Common myeloid progenitor, CD34-positive (primary cell): ENCODE results near the gene PPP1R12B.
"Not testable (repeated sequence)": the region's sequence is repeated elsewhere in the genome, so short reads cannot be mapped to it uniquely, and the experiment has no call there.

ENCODE experiments used
- CTCF ChIA-PET: fragments of 350-600 bp; sonication (Branson Sonifier 250); formaldehyde crosslinking; loops from one replicate; lab custom pipeline; 2021; ENCODE audit warnings: antibody characterized with exemption; lab: Charles Lee
- POLR2A ChIA-PET: fragments of 350-600 bp; sonication (Branson Sonifier 250); formaldehyde crosslinking; loops from one replicate; lab custom pipeline; 2021; ENCODE audit warnings: antibody characterized with exemption; lab: Charles Lee
- DNase-seq, 3 donors: peaks; one replicate each; pipeline versions ENCODE4 v3.0.0 to v3.0.0-alpha.2; 2013
- H3K27ac ChIP-seq, 2 experiments: 1 replicate in 1 of 2; 2 replicates in 1 of 2; pipeline ENCODE4 v1.7.0; 2013; ENCODE audit warnings: inconsistent platforms in 2 of 2, low read length in 2 of 2, mild to moderate bottlenecking in 2 of 2, low read depth in 1 of 2, moderate library complexity in 1 of 2; ENCODE audit not compliant: severe bottlenecking in 2 of 2, insufficient read depth in 1 of 2, poor library complexity in 1 of 2
- H3K27me3 ChIP-seq, 5 experiments: replicated peaks in 2 of 5; 1 replicate in 3 of 5; 2 replicates in 2 of 5; pipeline versions ENCODE4 v1.6.1 to v1.7.0; 2013; ENCODE audit warnings: low read length in 4 of 5, mild to moderate bottlenecking in 2 of 5, moderate library complexity in 2 of 5, inconsistent platforms in 1 of 5; ENCODE audit not compliant: insufficient read depth in 5 of 5, control insufficient read depth in 4 of 5
- H3K36me3 ChIP-seq, 4 experiments: 1 replicate in 2 of 4; 2 replicates in 2 of 4; pipeline versions ENCODE4 v1.6.1 to v1.7.0; 2013; ENCODE audit warnings: low read length in 3 of 4, control low read depth in 1 of 4, mild to moderate bottlenecking in 1 of 4; ENCODE audit not compliant: control insufficient read depth in 4 of 4, insufficient read depth in 4 of 4
- H3K4me1 ChIP-seq, 4 experiments: 1 replicate in 3 of 4; 2 replicates in 1 of 4; pipeline versions ENCODE4 v1.6.1 to v1.7.1; 2013; ENCODE audit warnings: low read length in 3 of 4, mild to moderate bottlenecking in 3 of 4, control low read depth in 1 of 4, inconsistent platforms in 1 of 4, moderate library complexity in 1 of 4; ENCODE audit not compliant: control insufficient read depth in 4 of 4, insufficient read depth in 4 of 4; ENCODE audit errors: control extremely low read depth in 1 of 4
- H3K4me3 ChIP-seq, 7 experiments: 1 replicate in 4 of 7; 2 replicates in 3 of 7; pipeline versions ENCODE4 v1.5.1 to v1.7.0; 2013; ENCODE audit warnings: mild to moderate bottlenecking in 7 of 7, low read length in 6 of 7, moderate library complexity in 6 of 7, inconsistent platforms in 2 of 7, low read depth in 2 of 7, control low read depth in 1 of 7; ENCODE audit not compliant: insufficient read depth in 4 of 7, control insufficient read depth in 1 of 7; ENCODE audit errors: extremely low read depth in 1 of 7
- H3K9me3 ChIP-seq, 5 experiments: 1 replicate in 4 of 5; 2 replicates in 1 of 5; pipeline versions ENCODE4 v1.6.1 to v1.7.1; 2013; ENCODE audit warnings: low read length in 4 of 5, mild to moderate bottlenecking in 2 of 5, inconsistent platforms in 1 of 5, low read depth in 1 of 5, moderate library complexity in 1 of 5; ENCODE audit not compliant: control insufficient read depth in 4 of 5, insufficient read depth in 2 of 5; ENCODE audit errors: control extremely low read depth in 1 of 5
- WGBS: methylation state at CpG from one replicate; pipeline ENCODE4 v1.1.5; 2013; ENCODE audit not compliant: insufficient coverage; 5-methylcytosine and 5-hydroxymethylcytosine counted together

PPP1R12B gene

DNA sequence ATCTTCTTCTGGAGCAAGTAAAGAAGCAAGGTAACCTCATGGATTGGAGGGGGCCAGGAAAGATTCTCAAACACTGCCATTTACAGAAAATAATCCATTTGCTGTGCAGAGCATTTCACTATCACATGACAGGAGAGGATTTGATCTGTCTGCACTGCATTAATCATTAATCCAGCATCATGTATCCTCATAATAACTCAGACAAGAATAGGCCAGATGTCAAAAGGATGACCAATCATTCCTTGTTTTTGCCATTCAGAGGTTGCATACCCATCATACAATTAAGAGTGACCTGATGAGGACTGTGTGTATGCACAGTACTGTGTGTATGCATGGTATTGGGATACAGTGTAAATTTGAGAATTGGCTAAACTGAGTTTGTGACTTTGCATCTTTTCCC, 74.2 kb downstream of the PPP1R12B start:
- H3K27me3 ChIP-seq, POLR2A ChIA-PET, DNase-seq, H3K4me3 ChIP-seq, H3K4me1 ChIP-seq, H3K27ac ChIP-seq, H3K9me3 ChIP-seq, H3K36me3 ChIP-seq: not testable (repeated sequence)
- CTCF ChIA-PET: interaction anchor here (0.7 kb wide), 1 partner anchor 262 kb away, joined by 3 read pairs; no protein-coding TSS in a partner anchor

DNA sequence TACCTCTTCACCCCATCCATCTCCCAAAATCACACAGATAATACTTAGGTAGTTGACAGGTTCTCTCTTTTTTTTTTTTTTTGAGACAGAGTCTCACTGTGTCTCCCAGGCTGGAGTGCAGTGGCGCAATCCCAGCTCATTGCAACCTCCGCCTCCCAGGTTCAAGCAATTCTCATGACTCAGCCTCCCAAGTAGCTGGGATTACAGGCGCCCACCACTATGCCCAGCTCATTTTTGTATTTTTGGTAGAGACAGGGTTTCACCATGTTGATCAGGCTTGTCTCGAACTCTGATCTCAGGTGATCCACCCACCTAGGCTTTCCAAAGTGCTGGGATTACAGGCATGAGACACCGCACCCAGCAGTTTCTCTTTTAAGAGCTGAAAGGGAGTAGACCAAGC, 75.8 kb downstream of the PPP1R12B start:
- H3K27ac ChIP-seq, H3K4me3 ChIP-seq, H3K36me3 ChIP-seq, DNase-seq, H3K4me1 ChIP-seq, H3K27me3 ChIP-seq, CTCF ChIA-PET, H3K9me3 ChIP-seq, POLR2A ChIA-PET: not testable (repeated sequence)
- no CpG with 5 or more reads among the region's 5 CpGs for WGBS

DNA sequence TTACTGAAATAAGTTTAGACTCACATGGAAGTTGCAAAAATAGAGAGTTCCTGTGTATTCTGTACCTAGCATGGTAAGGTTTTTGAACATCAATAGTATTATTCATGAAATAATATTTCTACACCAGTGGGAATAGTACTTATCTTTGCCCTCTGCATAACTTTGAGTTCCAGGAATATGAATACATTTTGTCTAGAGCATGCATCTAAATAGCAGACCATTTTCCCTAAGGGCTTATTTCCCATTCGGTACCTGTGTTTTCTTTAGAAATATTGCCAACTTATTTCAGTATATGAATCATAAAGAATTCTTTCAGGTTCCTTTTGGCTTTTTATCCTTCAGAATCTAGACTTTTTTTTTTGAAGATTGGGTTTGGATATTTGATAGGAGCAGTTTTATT, 81.6 kb downstream of the PPP1R12B start:
- POLR2A ChIA-PET, H3K4me3 ChIP-seq, CTCF ChIA-PET, H3K27me3 ChIP-seq, H3K9me3 ChIP-seq, H3K4me1 ChIP-seq, H3K27ac ChIP-seq, DNase-seq: not testable (repeated sequence)
- peaks cover 0 to 22% (median 7%) of the 10 kb centered on the region in 4 experiments for H3K36me3 ChIP-seq
- WGBS: no CpG with 5 or more reads among the region's 1 CpG

DNA sequence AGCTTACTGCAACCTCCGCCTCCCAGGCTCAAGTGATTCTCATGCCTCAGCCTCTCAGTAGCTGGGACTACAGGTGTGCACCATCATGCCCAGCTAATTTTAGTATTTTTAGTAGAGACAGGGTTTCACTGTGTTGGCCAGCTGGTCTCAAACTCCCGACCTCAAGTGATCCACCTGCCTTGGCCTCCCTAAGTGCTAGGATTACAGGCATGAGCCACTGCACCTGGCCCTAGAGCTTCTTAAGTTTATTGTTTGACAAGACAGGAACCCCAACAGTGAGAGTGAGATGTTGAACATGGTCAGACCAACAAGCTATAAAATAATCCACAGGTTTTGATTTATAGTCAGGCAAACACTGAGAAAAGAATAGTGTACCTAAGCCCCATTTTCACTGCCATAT, 83.8 kb downstream of the PPP1R12B start:
- CTCF ChIA-PET: interaction anchor here (1.4 kb wide), 1 partner anchor 87 kb away, joined by 3 read pairs; no protein-coding TSS in a partner anchor
- WGBS: 92% methylated on average over 2 of the region's 2 CpGs
- POLR2A ChIA-PET, H3K9me3 ChIP-seq, DNase-seq, H3K27ac ChIP-seq, H3K27me3 ChIP-seq, H3K4me1 ChIP-seq, H3K4me3 ChIP-seq: not testable (repeated sequence)
- H3K36me3 ChIP-seq: peaks cover 1 to 30% (median 7%) of the 10 kb centered on the region in 4 experiments

DNA sequence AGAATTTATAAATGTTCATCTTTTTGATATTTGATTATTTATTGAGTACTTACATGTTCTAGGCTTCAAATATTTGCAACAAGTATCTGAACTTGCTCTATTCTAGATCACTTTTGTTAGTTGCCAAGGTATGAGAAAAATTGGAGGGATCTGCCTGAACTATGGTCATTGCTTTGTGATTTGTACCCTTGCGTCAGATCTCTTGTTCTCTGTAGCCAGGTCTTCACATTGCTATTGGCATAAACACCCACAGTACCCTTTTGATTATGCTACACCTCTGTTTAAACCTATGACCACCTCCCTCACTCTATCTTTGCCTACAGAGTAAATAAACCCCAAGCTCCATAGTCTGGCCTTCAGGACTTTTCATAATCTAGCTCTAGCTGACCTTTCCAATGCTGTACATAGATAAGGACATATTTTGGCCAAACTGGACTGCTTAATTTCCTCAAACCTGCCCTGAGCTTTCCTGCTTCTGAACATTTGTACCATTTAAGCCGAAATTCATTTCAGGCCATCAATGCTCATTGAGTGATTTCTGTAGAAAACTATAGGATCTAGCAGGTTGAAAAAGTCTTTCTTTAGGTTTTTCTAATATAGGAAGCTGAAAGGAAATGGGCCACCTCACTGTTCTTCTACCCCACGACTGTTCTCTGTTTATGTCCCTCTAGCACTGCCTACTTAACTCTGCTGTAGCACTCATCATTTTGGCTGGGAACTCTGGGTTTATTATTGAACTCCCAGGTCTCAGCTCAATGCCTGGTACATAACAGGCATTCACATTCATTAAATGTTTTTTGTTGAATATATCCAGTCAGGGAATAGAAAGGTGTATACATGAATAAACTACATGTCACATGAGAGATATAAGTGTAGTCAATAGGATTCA, 84.9 kb downstream of the PPP1R12B start:
- H3K27ac ChIP-seq: no peak overlapping the region
- H3K27me3 ChIP-seq: no peaks in the 10 kb centered on the region
- POLR2A ChIA-PET: no interaction called here
- no peaks in the 10 kb centered on the region for H3K4me1 ChIP-seq
- CTCF ChIA-PET: interaction anchor here (0.5 to 1.4 kb wide), 2 partner anchors 25 to 88 kb away, joined by 3 read pairs; no protein-coding TSS in a partner anchor
- H3K4me3 ChIP-seq: no peak overlapping the region
- 100% methylated on average over 2 of the region's 3 CpGs for WGBS
- DNase-seq: no peak
- peaks cover 2 to 36% (median 9%) of the 10 kb centered on the region in 4 experiments for H3K36me3 ChIP-seq
- H3K9me3 ChIP-seq: no peaks in the 10 kb centered on the region

DNA sequence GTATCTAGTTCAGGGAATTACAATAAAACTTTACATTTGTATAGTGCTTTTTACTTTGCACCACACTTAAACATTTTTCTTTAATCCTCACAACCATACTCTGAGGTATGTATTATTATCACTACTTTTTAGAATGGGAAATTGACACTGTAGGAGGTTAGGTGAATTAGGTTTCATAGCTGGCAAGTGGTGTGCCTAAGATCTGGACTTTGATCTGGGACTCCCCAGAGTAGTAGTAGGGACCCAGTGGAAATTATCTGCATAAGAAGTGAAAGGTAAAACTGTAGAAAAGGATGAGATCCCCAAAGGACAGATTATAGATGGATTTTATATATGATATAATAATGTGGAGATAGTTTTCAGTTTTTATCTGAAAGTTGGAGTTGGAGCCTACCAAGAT, 85.6 kb downstream of the PPP1R12B start:
- no peak for DNase-seq
- H3K36me3 ChIP-seq: peaks cover 2 to 42% (median 11%) of the 10 kb centered on the region in 4 experiments
- no peaks in the 10 kb centered on the region for H3K27me3 ChIP-seq
- H3K4me3 ChIP-seq: no peak overlapping the region
- ChIA-PET POLR2A (no interaction called here), CTCF (interaction anchor here (0.5 kb wide), 1 partner anchor 25 kb away, joined by 3 read pairs; no protein-coding TSS in a partner anchor)
- H3K4me1 ChIP-seq: no peaks in the 10 kb centered on the region
- no peaks in the 10 kb centered on the region for H3K9me3 ChIP-seq
- no peak overlapping the region for H3K27ac ChIP-seq

DNA sequence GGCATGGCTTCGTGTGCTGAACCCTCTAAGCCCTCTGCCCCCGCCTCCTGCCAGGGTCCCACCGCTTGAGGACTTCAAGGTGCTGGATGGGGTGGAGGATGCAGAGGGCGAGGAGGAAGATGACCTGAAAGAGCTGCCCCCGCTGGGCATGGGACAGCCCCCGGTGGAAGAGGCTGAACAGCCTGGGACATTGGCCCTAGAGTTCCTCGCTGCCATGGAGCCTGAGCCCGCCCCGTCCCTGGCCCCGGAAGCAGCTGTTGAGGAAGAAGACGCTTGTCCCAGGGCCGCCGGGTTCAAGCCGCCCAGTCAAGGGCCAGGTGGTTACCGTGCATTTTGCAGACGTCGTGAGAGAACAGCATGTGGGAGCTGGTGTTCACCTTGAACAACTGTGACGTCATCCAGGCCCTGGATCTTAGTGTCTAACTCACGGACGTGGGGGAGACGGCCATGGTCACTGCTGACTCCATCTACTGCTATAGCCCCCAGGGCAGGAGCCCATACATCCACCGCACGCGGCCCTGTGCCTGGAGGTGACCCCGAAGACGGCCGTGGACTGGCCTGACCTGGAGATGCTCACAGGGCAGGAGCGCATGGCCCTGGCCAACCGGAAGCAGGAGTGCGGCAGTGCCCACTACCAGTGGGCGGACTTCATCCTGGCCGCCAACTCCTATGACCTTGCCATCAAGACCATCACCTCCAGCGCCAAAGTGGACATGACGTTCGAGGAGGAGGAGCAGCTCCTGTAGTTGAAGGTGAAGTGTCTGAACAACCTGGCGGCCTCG, 90.1 kb downstream of the PPP1R12B start:
- no peak for DNase-seq
- WGBS: 99% methylated on average over 32 of the region's 37 CpGs
- Histone ChIP-seq H3K4me1 (peaks cover 0 to 3% (median 1%) of the 10 kb centered on the region in 4 experiments), H3K27ac (no peak overlapping the region), H3K4me3 (no peak overlapping the region), H3K27me3 (no peaks in the 10 kb centered on the region), H3K9me3 (no peaks in the 10 kb centered on the region), H3K36me3 (peaks cover 7 to 41% (median 11%) of the 10 kb centered on the region in 4 experiments)
- ChIA-PET POLR2A (no interaction called here), CTCF (no interaction called here)
